Activated gamma-delta T cell treated with Interleukin-2 at 50 U/mL for 16 hours (primary cell): ENCODE results near the gene PTPN6.

Source experiments
- DNase-seq: peaks from one replicate; pipeline ENCODE4 v3.0.0-alpha.2; 2020

Gene PTPN6

GRCh38 chr12:6923003-6923732, 28.0 kb upstream of the PTPN6 start:
- no peak for DNase-seq

GRCh38 chr12:6923851-6924250, 27.3 kb upstream of the PTPN6 start:
- no peak for DNase-seq

- DNase-seq, result no peak
Measured at GRCh38 chr12:6925239-6925539, 26.0 kb upstream of the PTPN6 start.

- DNase-seq, result no peak
Measured at GRCh38 chr12:6925540-6926279, 25.4 kb upstream of the PTPN6 start.

- no peak for DNase-seq
Measured at GRCh38 chr12:6927379-6928021, 23.7 kb upstream of the PTPN6 start, which contains the start of gene ATN1. Gene ATN1 (plus strand): TSS chr12:6927959. CDS start chr12:6934002, 6,043 bp downstream.

GRCh38 chr12:6928022-6928702, 23.0 kb upstream of the PTPN6 start:
- DNase-seq, result no peak

GRCh38 chr12:6928703-6929407, 22.3 kb upstream of the PTPN6 start:
- DNase-seq, result no peak

- no peak for DNase-seq
Measured at GRCh38 chr12:6929466-6930452, 21.4 kb upstream of the PTPN6 start.

GRCh38 chr12:6932766-6933165, 18.4 kb upstream of the PTPN6 start:
- DNase-seq, result no peak

- DNase-seq, result no peak
Measured at GRCh38 chr12:6934110-6934509, 17.0 kb upstream of the PTPN6 start.

- DNase-seq, result no peak
Measured at GRCh38 chr12:6935371-6936193, 15.6 kb upstream of the PTPN6 start.

GRCh38 chr12:6936194-6936635, 14.9 kb upstream of the PTPN6 start:
- DNase-seq, result no peak

GRCh38 chr12:6936636-6937480, 14.3 kb upstream of the PTPN6 start:
- DNase-seq, result no peak

- DNase-seq, result peak; percentile 89
Measured at GRCh38 chr12:6937481-6938352, 13.4 kb upstream of the PTPN6 start.

- no peak for DNase-seq
Measured at GRCh38 chr12:6938353-6939190, 12.6 kb upstream of the PTPN6 start.

- no peak for DNase-seq
Measured at GRCh38 chr12:6939191-6939540, 12.0 kb upstream of the PTPN6 start.

GRCh38 chr12:6941267-6941666, 9.9 kb upstream of the PTPN6 start:
- DNase-seq, result no peak

- DNase-seq, result no peak
Measured at GRCh38 chr12:6941782-6942181, 9.4 kb upstream of the PTPN6 start.
